Measurements from ENCODE around the gene PRSS57.

The PRSS57 gene

GRCh38 chr19:677601-678436, 17.4 kb downstream of the PRSS57 start:
- Histone ChIP-seq H3K9me2 (replicated peaks; ENCODE audit: control insufficient read depth, low read length) (no peaks in the 10 kb centered on the region), H3K4me1 (ENCODE audit: control insufficient read depth, low read length) (peaks cover 17% of the 10 kb centered on the region), H3K9me3 (ENCODE audit: control insufficient read depth, insufficient read depth, low read length) (no peaks in the 10 kb centered on the region), H3K4me2 (ENCODE audit: low read length) (no peak overlapping the region), H3K27ac (ENCODE audit: low read depth, low read length) (no peak overlapping the region), H3K27me3 (ENCODE audit: control insufficient read depth, low read length) (peaks cover 14% of the 10 kb centered on the region), H3K4me3 (ENCODE audit: low read length) (no peak overlapping the region), H4K20me1 (ENCODE audit: control insufficient read depth, insufficient read depth, low read depth, low read length) (no peaks in the 10 kb centered on the region; the same call in 1 of the 2 replicates), H3K36me3 (ENCODE audit: control insufficient read depth, low read length) (no peaks in the 10 kb centered on the region), H3F3A (ENCODE audit: control insufficient read depth, insufficient read depth) (0 out of 2 replicates have a peak, but pooled peaks cover 4% of the 10 kb centered on the region), H3K79me2 (ENCODE audit: control insufficient read depth, low read length) (peaks cover 5% of the 10 kb centered on the region; the same call in 1 of the 2 replicates)
- TF ChIP-seq CTCF (IDR thresholded peaks at IDR 0.05; ENCODE audit: low read depth, low read length, poor library complexity, severe bottlenecking) (no peak), EZH2phosphoT487 (IDR thresholded peaks at IDR 0.05; ENCODE audit: borderline replicate concordance, low read length) (no peak)

GRCh38 chr19:677201-677600, 18.1 kb downstream of the PRSS57 start:
- Histone ChIP-seq H3K9me3 (ENCODE audit: control insufficient read depth, insufficient read depth, low read length) (no peaks in the 10 kb centered on the region), H3K4me3 (ENCODE audit: low read length) (no peak overlapping the region), H3K36me3 (ENCODE audit: control insufficient read depth, low read length) (no peaks in the 10 kb centered on the region), H3K4me2 (ENCODE audit: low read length) (no peak overlapping the region), H3K79me2 (ENCODE audit: control insufficient read depth, low read length) (peaks cover 5% of the 10 kb centered on the region; the same call in 1 of the 2 replicates), H3K27me3 (ENCODE audit: control insufficient read depth, low read length) (peaks cover 14% of the 10 kb centered on the region), H4K20me1 (ENCODE audit: control insufficient read depth, insufficient read depth, low read depth, low read length) (no peaks in the 10 kb centered on the region; the same call in 1 of the 2 replicates), H3F3A (ENCODE audit: control insufficient read depth, insufficient read depth) (0 out of 2 replicates have a peak, but pooled peaks cover 4% of the 10 kb centered on the region), H3K4me1 (ENCODE audit: control insufficient read depth, low read length) (peaks cover 17% of the 10 kb centered on the region), H3K27ac (ENCODE audit: low read depth, low read length) (no peak overlapping the region), H3K9me2 (replicated peaks; ENCODE audit: control insufficient read depth, low read length) (no peaks in the 10 kb centered on the region)
- TF ChIP-seq CTCF (IDR thresholded peaks at IDR 0.05; ENCODE audit: low read depth, low read length, poor library complexity, severe bottlenecking) (no peak), EZH2phosphoT487 (IDR thresholded peaks at IDR 0.05; ENCODE audit: borderline replicate concordance, low read length) (no peak)

GRCh38 chr19:676339-677105, 18.7 kb downstream of the PRSS57 start, which contains the start of gene FSTL3:
Gene FSTL3 (plus strand): TSS chr19:676392. CDS start chr19:676424, 32 bp downstream.
- Histone ChIP-seq H3K9me3 (ENCODE audit: control insufficient read depth, insufficient read depth, low read length) (no peaks in the 10 kb centered on the region), H3K9me2 (replicated peaks; ENCODE audit: control insufficient read depth, low read length) (no peaks in the 10 kb centered on the region), H3K4me3 (ENCODE audit: low read length) (no peak within 1 kb of the TSS), H3K27ac (ENCODE audit: low read depth, low read length) (no peak within 1 kb of the TSS), H3F3A (ENCODE audit: control insufficient read depth, insufficient read depth) (0 out of 2 replicates have a peak, but pooled peaks cover 4% of the 10 kb centered on the region), H3K4me2 (ENCODE audit: low read length) (no peak within 1 kb of the TSS), H3K27me3 (ENCODE audit: control insufficient read depth, low read length) (peaks cover 14% of the 10 kb centered on the region), H3K4me1 (ENCODE audit: control insufficient read depth, low read length) (peaks cover 17% of the 10 kb centered on the region), H3K36me3 (ENCODE audit: control insufficient read depth, low read length) (no peaks in the 10 kb centered on the region), H4K20me1 (ENCODE audit: control insufficient read depth, insufficient read depth, low read depth, low read length) (no peaks in the 10 kb centered on the region; the same call in 1 of the 2 replicates), H3K79me2 (ENCODE audit: control insufficient read depth, low read length) (peaks cover 5% of the 10 kb centered on the region; the same call in 1 of the 2 replicates)
- TF ChIP-seq CTCF (IDR thresholded peaks at IDR 0.05; ENCODE audit: low read depth, low read length, poor library complexity, severe bottlenecking) (no peak), EZH2phosphoT487 (IDR thresholded peaks at IDR 0.05; ENCODE audit: borderline replicate concordance, low read length) (no peak)
